K562 (cell line): Measurements from ENCODE around the gene ARMH3. TPM values are rescaled to one million over a fixed set of nuclear protein-coding genes. Genes with fewer than 3 reads are reported as not detected.

Source experiments
- ESRRB ChIP-seq: fragments of 250-450 bp; sonication (Bioruptor Pico); IDR thresholded peaks from 2 replicates; pipeline ENCODE4 v1.5.0; 2020; ENCODE audit warnings: mild to moderate bottlenecking, moderate library complexity, borderline replicate concordance
- GATAD2B ChIP-seq: fragments of 450-650 bp; IDR thresholded peaks from 2 replicates; pipeline ENCODE4 v1.6.1; 2017; ENCODE audit warnings: mild to moderate bottlenecking, borderline replicate concordance
- ILK ChIP-seq: fragments of 450-650 bp; IDR thresholded peaks from 2 replicates; pipeline ENCODE4 v1.6.1; 2016; ENCODE audit warnings: missing genetic modification characterization, low read depth, mild to moderate bottlenecking, missing compliant biosample characterization, moderate library complexity, borderline replicate concordance
- JUND ChIP-seq, 2 experiments: IDR thresholded peaks; 2 replicates in 1 of 2; 3 replicates in 1 of 2; pipeline ENCODE4 v1.6.1; 2011; ENCODE audit warnings: borderline replicate concordance in 2 of 2, low read depth in 2 of 2, low read length in 2 of 2, improper control_type of control experiment in 1 of 2, missing biosample characterization in 1 of 2, missing genetic modification characterization in 1 of 2, missing genetic modification reagents in 1 of 2
- MAFF ChIP-seq: IDR thresholded peaks from 2 replicates; pipeline ENCODE4 v1.6.1; 2012; ENCODE audit warnings: low read length, improper control_type of control experiment
- TAF9B ChIP-seq: fragments of 450-650 bp; IDR thresholded peaks from 2 replicates; pipeline ENCODE4 v1.6.1; 2018; ENCODE audit warnings: mild to moderate bottlenecking; ENCODE audit not compliant: partially characterized antibody
- ZBTB40 ChIP-seq, 2 experiments: fragments of 450-650 bp in 1 of 2; sonication (generic) in 1 of 2; formaldehyde crosslinking in 1 of 2; IDR thresholded peaks; 2 replicates each; pipeline versions ENCODE4 v1.7.1 to v1.9.0; 2016 to 2022; ENCODE audit warnings: inconsistent platforms in 1 of 2, mild to moderate bottlenecking in 1 of 2, missing genetic modification reagents in 1 of 2
- ZBTB7A ChIP-seq: IDR thresholded peaks from 2 replicates; pipeline ENCODE4 v1.6.1; 2011; ENCODE audit warnings: low read depth, mild to moderate bottlenecking, low read length, moderate library complexity, borderline replicate concordance; ENCODE audit not compliant: control insufficient read depth
- ZNF24 ChIP-seq: fragments of 450-650 bp; IDR thresholded peaks from 2 replicates; pipeline ENCODE4 v1.6.1; 2016
- ZNF263 ChIP-seq: sonication (generic); formaldehyde crosslinking; IDR thresholded peaks from 2 replicates; pipeline ENCODE4 v1.8.0; 2022; ENCODE audit warnings: mild to moderate bottlenecking, missing genetic modification reagents, borderline replicate concordance
- ZNF518B ChIP-seq: fragments of 250-450 bp; sonication (Bioruptor Pico); IDR thresholded peaks from 2 replicates; pipeline ENCODE4 v1.5.0; 2021; ENCODE audit warnings: mild to moderate bottlenecking, moderate library complexity
- polyA plus RNA-seq, 8 experiments: library from polyadenylated mRNA; depleted of rRNA in 4 of 8; stranded (reverse) in 5 of 8; unstranded in 3 of 8; fragments of >200 nt; fragmentation: Nextera tagmentation in 2 of 8; fragmentation: Illumina TruSeq in 1 of 8; extraction: Ambion mirVana in 2 of 8; extraction: Trizol in 1 of 8; gene quantifications; 2 replicates each; pipeline versions ENCODE4 v1.2.1 to v1.2.3, GENCODE V29; 2011 to 2014; ENCODE audit warnings: inconsistent platforms in 1 of 8, missing spikeins in 1 of 8
- total RNA-seq, 7 experiments: library from RNA; depleted of rRNA in 6 of 7; stranded (reverse); fragments of >200 nt in 6 of 7; fragmentation: Illumina TruSeq in 2 of 7; extraction: Trizol in 2 of 7; gene quantifications; 2 replicates each; pipeline versions ENCODE4 v1.2.1 to v1.2.3, GENCODE V29; 2011 to 2021; ENCODE audit warnings: low replicate concordance in 1 of 7

ARMH3 gene
- total and polyA plus RNA-seq, 9 of the 15 experiments (the other 6 are each of a cell fraction or from before 2014, with no cell fraction given), result 0.29 to 0.73 TPM; not detected in 7

- TF ChIP-seq ZBTB7A (0 out of 2 replicates have a peak, but pooled peaks have one; percentile 36), ZNF263 (peak; percentile 94), ZBTB40 (IDR thresholded peaks at IDR 0.05) (no peak), ZBTB40 (CRISPR knock-in tag; IDR thresholded peaks at IDR 0.05) (no peak), ILK (tag) (no peak), JUND (IDR thresholded peaks at IDR 0.05; ENCODE audit: borderline replicate concordance, low read depth, low read length) (peak; percentile 59), JUND (tag; IDR thresholded peaks at IDR 0.05; ENCODE audit: borderline replicate concordance, low read depth, low read length) (no peak; the same call in 2 of the 3 replicates), MAFF (0 out of 2 replicates have a peak, but pooled peaks have one; percentile 2), ZNF518B (CRISPR knock-in tag) (no peak), ESRRB (CRISPR knock-in tag) (no peak), GATAD2B (no peak; the same call in none of the 2 replicates), ZNF24 (peak; percentile 15; the same call in 1 of the 2 replicates), TAF9B (no peak)
Measured at GRCh38 chr10:102055647-102056419, at the start of gene ARMH3 (continued).
